Measurements from ENCODE around the gene ANKRD30A. TPM values are rescaled to one million over a fixed set of nuclear protein-coding genes. Genes with fewer than 3 reads are reported as not detected.
"Not testable (repeated sequence)": the region's sequence is repeated elsewhere in the genome, so short reads cannot be mapped to it uniquely, and the experiment has no call there.

The ANKRD30A gene
- total RNA-seq, 2 donors from 2014 or later, result not detected

DNA sequence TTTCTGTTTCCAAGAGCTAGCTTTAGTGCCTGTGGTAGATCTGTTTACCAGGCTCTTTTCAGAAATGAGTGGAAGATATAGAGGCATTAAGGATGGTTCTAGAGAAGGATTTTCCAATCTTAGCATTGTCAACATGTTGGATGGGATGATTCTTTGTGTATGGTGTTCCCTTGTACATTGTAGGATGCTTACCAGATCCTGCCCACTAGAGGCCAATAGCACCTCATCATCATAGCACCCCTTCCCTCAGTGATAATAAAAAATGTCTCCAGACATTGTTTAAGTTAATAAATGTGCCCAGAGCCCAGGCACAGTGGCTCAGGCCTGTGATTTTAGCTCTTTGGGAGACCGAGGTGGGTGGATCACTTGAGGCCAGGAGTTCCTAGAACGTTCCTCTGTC is 121.2 kb downstream of the ANKRD30A start:
- TF ChIP-seq, protein P1, sequence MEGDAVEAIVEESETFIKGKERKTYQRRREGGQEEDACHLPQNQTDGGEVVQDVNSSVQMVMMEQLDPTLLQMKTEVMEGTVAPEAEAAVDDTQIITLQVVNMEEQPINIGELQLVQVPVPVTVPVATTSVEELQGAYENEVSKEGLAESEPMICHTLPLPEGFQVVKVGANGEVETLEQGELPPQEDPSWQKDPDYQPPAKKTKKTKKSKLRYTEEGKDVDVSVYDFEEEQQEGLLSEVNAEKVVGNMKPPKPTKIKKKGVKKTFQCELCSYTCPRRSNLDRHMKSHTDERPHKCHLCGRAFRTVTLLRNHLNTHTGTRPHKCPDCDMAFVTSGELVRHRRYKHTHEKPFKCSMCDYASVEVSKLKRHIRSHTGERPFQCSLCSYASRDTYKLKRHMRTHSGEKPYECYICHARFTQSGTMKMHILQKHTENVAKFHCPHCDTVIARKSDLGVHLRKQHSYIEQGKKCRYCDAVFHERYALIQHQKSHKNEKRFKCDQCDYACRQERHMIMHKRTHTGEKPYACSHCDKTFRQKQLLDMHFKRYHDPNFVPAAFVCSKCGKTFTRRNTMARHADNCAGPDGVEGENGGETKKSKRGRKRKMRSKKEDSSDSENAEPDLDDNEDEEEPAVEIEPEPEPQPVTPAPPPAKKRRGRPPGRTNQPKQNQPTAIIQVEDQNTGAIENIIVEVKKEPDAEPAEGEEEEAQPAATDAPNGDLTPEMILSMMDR (IDR thresholded peaks at IDR 0.05), result no peak
- no peak for DNase-seq (ENCODE audit: low spot score)

DNA sequence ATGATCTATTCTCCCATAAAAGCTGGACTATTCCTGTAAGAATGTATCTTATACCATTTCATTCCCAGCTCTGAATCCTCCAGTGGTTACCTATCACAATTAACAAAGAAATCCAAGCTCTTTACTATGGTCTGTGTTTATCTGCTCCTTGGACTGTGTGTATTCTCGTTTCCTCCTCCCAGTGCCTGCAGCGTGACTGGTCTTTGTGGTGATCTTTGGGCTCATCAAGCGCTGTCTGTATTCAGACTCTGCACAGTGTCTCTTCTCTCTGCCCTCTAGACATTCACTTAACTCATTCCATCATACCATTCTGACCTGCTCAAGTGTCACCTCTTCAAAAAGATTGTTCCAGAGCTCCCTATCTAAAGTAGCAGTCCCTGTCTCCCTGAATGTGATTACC is 130.4 kb downstream of the ANKRD30A start:
- not testable (repeated sequence) for H3K27ac ChIP-seq; H3K4me3 ChIP-seq; H3K27me3 ChIP-seq; H3K4me1 ChIP-seq; DNase-seq (ENCODE audit: low spot score); H3K36me3 ChIP-seq; H3K9me3 ChIP-seq

More for the DNA sequence above, 121.2 kb downstream of the ANKRD30A start:
- H3K27ac ChIP-seq, result no peak overlapping the region
- no peaks in the 10 kb centered on the region for H3K4me1 ChIP-seq
- no peaks in the 10 kb centered on the region for H3K9me3 ChIP-seq
- H3K27me3 ChIP-seq, result no peaks in the 10 kb centered on the region
- H3K36me3 ChIP-seq, result no peaks in the 10 kb centered on the region
- H3K4me3 ChIP-seq, result no peak overlapping the region

DNA sequence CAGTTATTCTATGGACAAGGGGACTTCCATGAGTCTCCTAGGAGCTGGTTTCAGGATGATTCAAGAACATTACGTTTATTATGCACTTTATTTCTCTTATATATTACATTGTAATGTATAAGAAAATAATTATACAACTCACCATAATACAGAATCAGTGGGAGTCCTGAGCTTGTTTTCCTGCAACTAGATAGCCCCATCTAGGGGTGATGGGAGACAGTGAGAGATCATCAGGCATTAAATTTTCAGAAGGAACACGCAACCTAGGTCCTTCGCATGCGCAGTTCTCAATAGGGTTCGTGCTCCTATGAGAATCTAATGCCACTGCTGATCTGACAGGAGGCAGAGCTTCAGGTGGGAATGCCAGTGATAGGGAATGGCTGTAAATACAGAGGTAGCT is 137.9 kb downstream of the ANKRD30A start:
- TF ChIP-seq, protein P1 (IDR thresholded peaks at IDR 0.05), result no peak
- Histone ChIP-seq H3K9me3 (no peaks in the 10 kb centered on the region), H3K4me3 (no peak overlapping the region), H3K36me3 (no peaks in the 10 kb centered on the region), H3K27me3 (no peaks in the 10 kb centered on the region), H3K4me1 (no peaks in the 10 kb centered on the region), H3K27ac (no peak overlapping the region)
- DNase-seq (ENCODE audit: low spot score), result no peak

DNA sequence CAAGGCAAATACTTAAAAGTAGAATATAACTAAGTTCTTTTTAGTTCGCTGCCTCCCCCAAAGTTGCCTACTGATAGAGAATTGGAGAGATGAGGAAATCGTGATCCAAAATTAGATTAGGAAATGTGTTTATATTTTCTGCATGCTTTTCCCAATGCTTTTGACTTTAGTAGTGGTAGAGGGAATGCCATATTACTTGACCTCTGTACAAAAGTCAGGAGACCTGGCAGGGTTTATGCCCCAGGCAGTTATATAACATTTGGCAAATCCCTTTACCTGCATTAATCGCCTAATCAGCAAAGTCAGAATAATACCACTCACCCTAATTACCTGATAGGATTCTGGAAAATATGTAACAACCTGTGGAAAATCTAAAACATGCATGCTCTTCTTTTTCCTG is 142.9 kb downstream of the ANKRD30A start:
- no peaks in the 10 kb centered on the region for H3K27me3 ChIP-seq
- no peaks in the 10 kb centered on the region for H3K4me1 ChIP-seq
- no peaks in the 10 kb centered on the region for H3K9me3 ChIP-seq
- H3K27ac ChIP-seq, result no peak overlapping the region
- no peaks in the 10 kb centered on the region for H3K36me3 ChIP-seq
- no peak overlapping the region for H3K4me3 ChIP-seq
- no peak for DNase-seq (ENCODE audit: low spot score)
- TF ChIP-seq, protein P1 (IDR thresholded peaks at IDR 0.05), result no peak

DNA sequence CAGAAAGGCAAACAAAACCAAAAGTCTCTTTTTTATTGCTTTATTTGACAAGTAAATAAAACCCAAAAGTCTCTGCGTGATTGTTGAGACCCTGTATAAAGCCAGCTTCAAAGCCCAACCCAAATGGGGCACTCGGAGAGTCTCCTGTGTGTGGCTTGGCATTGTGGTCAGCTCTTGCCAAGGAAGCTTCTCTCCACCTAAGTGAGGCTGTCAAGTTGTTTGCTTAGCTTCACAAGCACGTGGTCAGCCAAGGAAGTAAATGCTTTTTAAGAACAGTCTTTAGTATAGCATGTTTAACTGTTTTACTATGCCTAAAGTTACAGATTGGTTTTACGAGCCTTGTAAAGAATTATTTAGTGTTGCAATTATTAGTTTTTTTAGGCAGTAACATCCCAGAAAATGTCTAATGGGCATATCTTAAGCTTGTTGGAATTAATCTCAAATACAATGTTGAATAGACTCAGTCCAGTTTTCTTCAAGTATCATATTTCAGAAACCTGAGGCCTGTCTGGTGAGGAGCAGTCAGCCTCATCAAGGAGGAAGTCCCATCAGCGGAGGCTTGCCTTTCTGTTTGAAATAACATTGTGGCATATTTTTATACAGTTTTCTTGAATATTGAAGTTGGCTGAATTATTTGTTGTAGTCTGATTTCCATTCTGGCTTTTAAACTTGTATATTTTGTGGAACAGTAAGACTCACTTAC is 144.3 kb downstream of the ANKRD30A start:
- H3K4me3 ChIP-seq, result no peak overlapping the region
- H3K4me1 ChIP-seq, result no peaks in the 10 kb centered on the region
- TF ChIP-seq, protein P1 (IDR thresholded peaks at IDR 0.05), result no peak
- H3K9me3 ChIP-seq, result no peaks in the 10 kb centered on the region
- H3K36me3 ChIP-seq, result no peaks in the 10 kb centered on the region
- no peak overlapping the region for H3K27ac ChIP-seq
- no peak for DNase-seq (ENCODE audit: low spot score)
- H3K27me3 ChIP-seq, result no peaks in the 10 kb centered on the region

DNA sequence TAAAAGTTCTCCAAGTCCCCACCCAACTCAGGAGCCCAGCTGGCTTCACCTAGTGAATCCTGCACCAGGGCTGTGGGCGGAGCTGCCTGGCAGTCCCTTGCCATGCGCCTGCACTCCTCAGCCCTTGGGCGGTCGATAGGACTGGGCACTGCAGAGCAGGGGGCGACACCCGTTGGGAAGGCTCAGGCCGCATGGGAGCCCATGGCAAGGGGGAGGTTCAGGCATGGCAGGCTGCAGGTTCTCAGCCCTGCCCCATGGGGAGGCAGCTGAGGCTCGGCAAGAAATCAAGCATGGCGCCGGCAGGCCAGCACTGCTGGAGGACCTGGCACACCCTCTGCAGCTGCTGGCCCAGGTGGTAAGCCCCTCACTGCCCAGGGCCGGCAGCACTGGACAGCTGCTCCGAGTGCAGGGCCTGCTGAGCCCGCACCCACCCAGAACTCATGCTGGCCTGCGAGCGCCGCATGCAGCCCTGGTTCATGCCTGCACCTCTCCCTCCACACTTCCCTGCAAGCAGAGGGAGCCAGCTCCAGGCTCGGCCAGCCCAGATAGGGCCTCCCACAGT is 149.9 kb downstream of the ANKRD30A start:
- Histone ChIP-seq H3K4me3 (no peak overlapping the region), H3K36me3 (no peaks in the 10 kb centered on the region), H3K27ac (no peak overlapping the region), H3K27me3 (no peaks in the 10 kb centered on the region), H3K9me3 (no peaks in the 10 kb centered on the region), H3K4me1 (no peaks in the 10 kb centered on the region)
- DNase-seq (ENCODE audit: low spot score), result no peak
- TF ChIP-seq, protein P1 (IDR thresholded peaks at IDR 0.05), result no peak

Measured in right atrium auricular region (tissue), 2 donors.